Astrocyte of the cerebellum (primary cell): ENCODE measurements around the gene BID.

Experiments used
- DNase-seq: peaks from one replicate; pipeline ENCODE4 v3.0.0-alpha.2; 2011; ENCODE audit warnings: low read depth
- H3K4me3 ChIP-seq: 2 replicates; pipeline ENCODE4 v1.5.1; 2011; ENCODE audit warnings: mild to moderate bottlenecking, low read depth, low read length, moderate library complexity
- CTCF ChIP-seq: IDR thresholded peaks from 2 replicates; pipeline ENCODE4 v1.5.1; 2012; ENCODE audit warnings: low read length, low read depth, moderate library complexity, mild to moderate bottlenecking; ENCODE audit errors: missing control alignments
- in situ Hi-C: cut with HindIII; loops from 2 replicates; pipeline ENCODE4 v1.10.0; 2017; ENCODE audit warnings: low sequenced_read_pairs

Gene BID

GRCh38 chr22:17818180-17818579 is 43.9 kb upstream of the BID start:
- H3K4me3 ChIP-seq = no peak overlapping the region
- DNase-seq = no peak
- TF ChIP-seq CTCF = no peak
- in situ Hi-C loops = no loop called here

- no peak overlapping the region for H3K4me3 ChIP-seq
- no peak for DNase-seq
- TF ChIP-seq CTCF = no peak
- in situ Hi-C loops = no loop called here
These were observed 43.3 kb upstream of the BID start for GRCh38 chr22:17817511-17818065.

GRCh38 chr22:17817079-17817478 is 42.8 kb upstream of the BID start:
- in situ Hi-C loops = no loop called here

GRCh38 chr22:17816649-17817048 is 42.4 kb upstream of the BID start:
- no peak overlapping the region for H3K4me3 ChIP-seq
- DNase-seq = no peak
- no peak for TF ChIP-seq CTCF
- in situ Hi-C loops = no loop called here

More at GRCh38 chr22:17817079-17817478, 42.8 kb upstream of the BID start:
- DNase-seq = no peak
- no peak overlapping the region for H3K4me3 ChIP-seq
- no peak for TF ChIP-seq CTCF

GRCh38 chr22:17815703-17816254 is 41.5 kb upstream of the BID start:
- TF ChIP-seq CTCF = no peak
- in situ Hi-C loops = no loop called here
- no peak overlapping the region for H3K4me3 ChIP-seq
- DNase-seq = no peak

GRCh38 chr22:17814830-17815229 is 40.6 kb upstream of the BID start:
- TF ChIP-seq CTCF = no peak
- in situ Hi-C loops = no loop called here
- no peak overlapping the region for H3K4me3 ChIP-seq
- no peak for DNase-seq
